Liver (tissue), 9 donors: ENCODE measurements around the gene EEF1G. TPM values are rescaled to one million over a fixed set of nuclear protein-coding genes. Genes with fewer than 3 reads are reported as not detected.

Experiments used
- DNase-seq: peaks from one replicate; pipeline ENCODE4 v3.0.0-alpha.2; 2017; ENCODE audit warnings: low spot score
- H3K27ac ChIP-seq, 2 donors: one replicate each; pipeline ENCODE4 v1.7.0; 2013; ENCODE audit warnings: inconsistent platforms in 2 of 2, low read length in 2 of 2, control low read depth in 1 of 2, low read depth in 1 of 2, mild to moderate bottlenecking in 1 of 2
- H3K27me3 ChIP-seq, 4 donors: one replicate each; pipeline versions ENCODE4 v1.6.1 to v1.7.0; 2013; ENCODE audit warnings: low read length in 3 of 4, inconsistent platforms in 1 of 4, mild to moderate bottlenecking in 1 of 4, moderate library complexity in 1 of 4; ENCODE audit not compliant: control insufficient read depth in 4 of 4, insufficient read depth in 4 of 4
- H3K36me3 ChIP-seq, 4 donors: one replicate each; pipeline versions ENCODE4 v1.6.1 to v1.7.0; 2013; ENCODE audit warnings: low read length in 3 of 4, mild to moderate bottlenecking in 3 of 4, low read depth in 1 of 4, moderate library complexity in 1 of 4; ENCODE audit not compliant: control insufficient read depth in 4 of 4, insufficient read depth in 3 of 4
- H3K4me1 ChIP-seq, 4 donors: one replicate each; pipeline versions ENCODE4 v1.6.1 to v1.7.0; 2013; ENCODE audit warnings: low read length in 3 of 4, mild to moderate bottlenecking in 3 of 4, moderate library complexity in 1 of 4; ENCODE audit not compliant: control insufficient read depth in 4 of 4, insufficient read depth in 4 of 4
- H3K4me3 ChIP-seq, 3 donors: one replicate each; pipeline versions ENCODE4 v1.6.1 to v1.7.0; 2013; ENCODE audit warnings: low read length in 3 of 3, control low read depth in 1 of 3, low read depth in 1 of 3, mild to moderate bottlenecking in 1 of 3
- H3K9ac ChIP-seq, 2 donors: one replicate each; pipeline ENCODE4 v1.7.0; 2013; ENCODE audit warnings: low read length in 2 of 2, mild to moderate bottlenecking in 2 of 2, moderate library complexity in 2 of 2, control low read depth in 1 of 2, low read depth in 1 of 2
- H3K9me3 ChIP-seq, 4 donors: one replicate each; pipeline versions ENCODE4 v1.6.1 to v1.7.0; 2013; ENCODE audit warnings: low read length in 3 of 4; ENCODE audit not compliant: control insufficient read depth in 4 of 4
- CTCF ChIP-seq: fragments of 150-350 bp; IDR thresholded peaks from 2 replicates; pipeline ENCODE4 v1.5.1; 2017; ENCODE audit warnings: improper control_type of control experiment, low read depth, low read length; ENCODE audit not compliant: missing input control
- EGR1 ChIP-seq, 2 donors: IDR thresholded peaks; 2 replicates each; pipeline ENCODE4 v1.6.1; 2016 to 2018; ENCODE audit warnings: antibody characterized with exemption in 2 of 2, low read depth in 2 of 2
- FOXA1 ChIP-seq: IDR thresholded peaks from 2 replicates; pipeline ENCODE4 v1.6.1; 2016; ENCODE audit warnings: antibody characterized with exemption
- FOXA2 ChIP-seq: IDR thresholded peaks from 2 replicates; pipeline ENCODE4 v1.6.1; 2016; ENCODE audit warnings: antibody characterized with exemption
- GABPA ChIP-seq, 2 donors: IDR thresholded peaks in 1 of 2; conservative IDR thresholded peaks in 1 of 2; 2 replicates each; pipeline ENCODE4 v1.6.1; 2016; ENCODE audit warnings: antibody characterized with exemption in 2 of 2, mild to moderate bottlenecking in 1 of 2, moderate library complexity in 1 of 2
- HNF4A ChIP-seq, 2 donors: conservative IDR thresholded peaks; 2 replicates each; pipeline ENCODE4 v1.6.1; 2016; ENCODE audit warnings: antibody characterized with exemption in 2 of 2, mild to moderate bottlenecking in 2 of 2
- HNF4G ChIP-seq: IDR thresholded peaks from 2 replicates; pipeline ENCODE4 v1.6.1; 2016; ENCODE audit warnings: antibody characterized with exemption
- JUND ChIP-seq, 2 donors: IDR thresholded peaks; 2 replicates each; pipeline ENCODE4 v1.6.1; 2016; ENCODE audit warnings: antibody characterized with exemption in 2 of 2
- NR2F2 ChIP-seq: IDR thresholded peaks from 2 replicates; pipeline ENCODE4 v1.6.1; 2016; ENCODE audit warnings: antibody characterized with exemption
- RAD21 ChIP-seq, 2 donors: IDR thresholded peaks; 2 replicates each; pipeline ENCODE4 v1.6.1; 2016; ENCODE audit warnings: antibody characterized with exemption in 2 of 2, mild to moderate bottlenecking in 2 of 2
- REST ChIP-seq: IDR thresholded peaks from 2 replicates; pipeline ENCODE4 v1.6.1; 2016; ENCODE audit warnings: antibody characterized with exemption, mild to moderate bottlenecking
- RXRA ChIP-seq, 2 donors: IDR thresholded peaks; 2 replicates each; pipeline ENCODE4 v1.6.1; 2017 to 2018; ENCODE audit warnings: antibody characterized with exemption in 2 of 2, mild to moderate bottlenecking in 1 of 2
- SP1 ChIP-seq: IDR thresholded peaks from 2 replicates; pipeline ENCODE4 v1.6.1; 2018; ENCODE audit warnings: antibody characterized with exemption, mild to moderate bottlenecking
- TAF1 ChIP-seq: conservative IDR thresholded peaks from 2 replicates; pipeline ENCODE4 v1.6.1; 2016; ENCODE audit warnings: antibody characterized with exemption, mild to moderate bottlenecking
- YY1 ChIP-seq: IDR thresholded peaks from 2 replicates; pipeline ENCODE4 v1.6.1; 2016; ENCODE audit warnings: antibody characterized with exemption, mild to moderate bottlenecking
- ZBTB33 ChIP-seq: IDR thresholded peaks from 2 replicates; pipeline ENCODE4 v1.6.1; 2016; ENCODE audit warnings: antibody characterized with exemption
- WGBS: extraction: QIAGEN DNeasy Blood & Tissue Kit; methylation state at CpG from one replicate; pipeline ENCODE4 v1.1.7; 2013; 5-methylcytosine and 5-hydroxymethylcytosine counted together
- polyA plus RNA-seq, 2 donors: library from polyadenylated mRNA; stranded (reverse) in 1 of 2; unstranded in 1 of 2; fragments of 200-250 nt in 1 of 2; fragments of >200 nt in 1 of 2; fragmentation: Nextera tagmentation in 1 of 2; extraction: Ambion mirVana in 1 of 2; gene quantifications; one replicate each; pipeline versions ENCODE4 v1.2.1 to v1.2.3, GENCODE V29; 2013 to 2015
- total RNA-seq, 2 donors: library from RNA; depleted of rRNA; stranded (reverse); fragments of >200 nt; gene quantifications; one replicate each; pipeline ENCODE4 v1.2.3, GENCODE V29; 2014
- TF ChIP-seq, protein P1 (sequence below): IDR thresholded peaks from 2 replicates; pipeline ENCODE4 v1.6.1; 2016; ENCODE audit warnings: antibody characterized with exemption
- TF ChIP-seq, protein P2 (sequence below): IDR thresholded peaks from 2 replicates; pipeline ENCODE4 v1.6.1; 2016; ENCODE audit warnings: antibody characterized with exemption
- donor health status: healthy.
- donor health status: healthy.
- donor health status: healthy.
- donor health status: healthy.
- donor health status: healthy.

The EEF1G gene
- total and polyA plus RNA-seq, 4 donors = 251 to 640 (median 469) TPM

DNA sequence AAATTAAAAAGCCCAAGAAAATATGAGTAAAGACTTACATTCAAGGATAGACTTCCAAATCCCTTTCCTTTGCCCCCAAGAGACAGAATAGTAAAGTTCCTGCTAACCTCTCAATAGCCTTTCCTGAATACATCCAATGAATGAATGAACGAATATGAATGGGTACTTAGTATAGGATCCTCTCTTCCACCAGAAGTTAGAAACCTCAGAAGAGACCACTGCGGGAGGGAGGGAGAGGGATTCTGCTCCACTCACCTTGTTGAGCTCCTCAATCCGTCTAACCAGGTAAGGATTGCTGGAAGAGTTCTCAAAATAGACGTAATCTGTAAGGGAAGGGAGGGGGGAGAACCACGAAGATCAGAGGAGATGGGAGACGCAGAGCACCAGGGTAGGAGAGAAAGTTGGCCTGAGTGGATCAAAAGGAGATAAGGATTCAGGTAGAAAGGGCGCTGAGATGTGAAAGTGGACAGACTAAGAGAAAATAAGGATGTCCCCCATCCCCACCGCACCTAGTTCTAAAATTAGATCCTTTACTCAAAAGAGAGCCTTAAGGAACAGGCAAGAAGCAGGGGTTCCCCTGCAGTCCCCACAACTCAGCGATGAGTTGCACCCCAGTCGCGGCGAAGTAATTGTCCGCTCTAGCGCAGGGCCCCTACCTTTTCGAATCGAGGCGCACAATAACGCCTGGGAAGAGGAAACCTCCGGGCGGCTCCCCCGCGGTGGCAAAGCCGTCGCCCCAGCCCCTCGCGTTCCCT lies 26.9 kb upstream of the EEF1G start:
- peak overlapping the region; percentile 82 to 87 (median 87) for H3K4me3 ChIP-seq
- H3K27ac ChIP-seq = peak overlapping the region; percentile 89 to 90
- H3K4me1 ChIP-seq = peaks cover 8 to 32% (median 22%) of the 10 kb centered on the region in 4 donors
- TF ChIP-seq GABPA (IDR thresholded peaks at IDR 0.05 in 1 of 2, conservative IDR thresholded peaks at IDR 0.05 in 1 of 2) = no peak
- no peak for TF ChIP-seq EGR1 (IDR thresholded peaks at IDR 0.05; ENCODE audit: low read depth in 2 of 2)
- TF ChIP-seq RAD21 (IDR thresholded peaks at IDR 0.05) = no peak
- TF ChIP-seq FOXA1 = no peak
- H3K27me3 ChIP-seq = no peaks in the 10 kb centered on the region
- H3K36me3 ChIP-seq = peaks cover 6 to 34% (median 25%) of the 10 kb centered on the region in 4 donors
- no peaks in the 10 kb centered on the region for H3K9me3 ChIP-seq
- WGBS = 5% methylated on average over 26 of the region's 26 CpGs
- DNase-seq = no peak
- peak overlapping the region; percentile 89 to 92 for H3K9ac ChIP-seq

DNA sequence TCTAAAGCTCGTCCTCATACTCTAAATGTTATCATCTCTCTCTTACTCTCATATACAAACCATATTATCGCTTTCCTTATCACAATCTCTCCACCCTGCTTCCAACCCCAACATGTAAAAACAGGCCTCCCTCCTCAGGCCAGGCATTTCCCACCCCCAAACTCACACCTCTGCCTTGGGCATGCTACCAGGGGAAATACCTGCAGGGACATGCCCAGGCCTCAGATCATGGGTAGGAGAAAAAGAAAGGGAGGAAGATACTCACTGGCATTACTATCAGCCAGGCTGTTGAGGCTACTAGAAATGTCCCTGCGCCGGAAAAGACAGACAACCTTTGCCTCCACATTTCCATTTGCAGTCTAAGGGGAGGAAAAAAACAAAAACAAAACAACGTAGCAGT lies 26.2 kb upstream of the EEF1G start:
- Histone ChIP-seq H3K9ac (peak overlapping the region; percentile 89 to 92), H3K9me3 (no peaks in the 10 kb centered on the region), H3K36me3 (peaks cover 10 to 37% (median 30%) of the 10 kb centered on the region in 4 donors), H3K4me3 (peak overlapping the region in 2 of 3 donors; percentile 7 to 82), H3K27me3 (no peaks in the 10 kb centered on the region), H3K4me1 (peaks cover 8 to 26% (median 18%) of the 10 kb centered on the region in 4 donors), H3K27ac (peak overlapping the region in 1 of 2 donors; percentile 28)
- no peak for DNase-seq
- 67% methylated on average over 5 of the region's 5 CpGs for WGBS
- TF ChIP-seq HNF4G (no peak), RAD21 (IDR thresholded peaks at IDR 0.05) (no peak), REST (no peak), RXRA (IDR thresholded peaks at IDR 0.05) (no peak), CTCF (no peak), HNF4A (conservative IDR thresholded peaks at IDR 0.05) (no peak), YY1 (no peak), ZBTB33 (no peak), SP1 (no peak), NR2F2 (no peak), GABPA (IDR thresholded peaks at IDR 0.05 in 1 of 2, conservative IDR thresholded peaks at IDR 0.05 in 1 of 2) (no peak), FOXA2 (no peak), JUND (IDR thresholded peaks at IDR 0.05) (no peak), TAF1 (no peak), EGR1 (IDR thresholded peaks at IDR 0.05; ENCODE audit: low read depth in 2 of 2) (no peak), FOXA1 (no peak)
- TF ChIP-seq, protein P1, sequence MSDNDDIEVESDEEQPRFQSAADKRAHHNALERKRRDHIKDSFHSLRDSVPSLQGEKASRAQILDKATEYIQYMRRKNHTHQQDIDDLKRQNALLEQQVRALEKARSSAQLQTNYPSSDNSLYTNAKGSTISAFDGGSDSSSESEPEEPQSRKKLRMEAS = no peak
- TF ChIP-seq, protein P2, sequence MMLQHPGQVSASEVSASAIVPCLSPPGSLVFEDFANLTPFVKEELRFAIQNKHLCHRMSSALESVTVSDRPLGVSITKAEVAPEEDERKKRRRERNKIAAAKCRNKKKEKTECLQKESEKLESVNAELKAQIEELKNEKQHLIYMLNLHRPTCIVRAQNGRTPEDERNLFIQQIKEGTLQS = no peak
